ENCODE results near the gene CPVL.

The CPVL gene

DNA sequence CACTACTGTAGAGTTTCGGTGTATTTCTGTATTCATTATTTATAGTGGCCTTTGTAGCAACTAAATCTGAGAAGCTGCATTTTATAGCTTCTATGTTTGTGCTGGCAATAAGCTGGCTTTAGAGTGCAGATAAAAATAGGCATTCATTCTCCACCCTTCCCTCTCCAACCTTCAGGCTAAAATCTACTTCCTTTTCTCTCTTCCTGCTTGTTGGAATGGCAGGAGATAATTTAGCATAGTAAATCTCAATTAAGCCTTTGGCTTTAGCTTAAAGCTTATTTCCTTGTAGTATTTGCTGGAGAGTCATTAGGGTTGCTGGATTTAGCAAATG lies 58.5 kb downstream of the CPVL start:
- peaks cover 15 to 20% of the 10 kb centered on the region in 2 donors for H3K27me3 Mint-ChIP-seq
- no peak overlapping the region for H3K27ac Mint-ChIP-seq
- DNase-seq (no peak), ATAC-seq (replicated peaks) (no peak)
- no peaks in the 10 kb centered on the region for H3K36me3 Mint-ChIP-seq (ENCODE audit: insufficient read depth)
- no peak overlapping the region for H3K4me3 Mint-ChIP-seq
- H3K4me1 Mint-ChIP-seq (ENCODE audit: low read depth in 2 of 2) = peaks cover 7 to 13% of the 10 kb centered on the region in 2 donors
- no peaks in the 10 kb centered on the region for H3K9me3 Mint-ChIP-seq

DNA sequence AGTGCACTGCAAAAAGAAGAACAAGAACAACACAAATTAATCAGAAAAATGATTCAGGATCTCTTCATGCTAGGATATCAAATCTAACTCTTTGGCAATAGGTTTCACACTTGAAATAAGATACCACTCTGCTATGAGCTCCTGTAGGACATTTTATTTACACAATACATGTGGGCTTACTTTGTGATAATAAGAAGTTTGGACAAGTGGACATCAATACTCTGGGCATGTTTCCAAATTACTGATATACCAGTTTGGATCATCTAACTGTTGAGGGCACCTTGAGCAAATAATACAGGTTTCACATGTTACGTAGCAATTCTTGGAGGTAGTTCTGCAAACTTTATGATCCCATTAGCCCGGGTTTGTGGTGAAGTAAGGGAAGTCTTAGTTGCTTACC lies 59.8 kb downstream of the CPVL start:
- ATAC-seq (replicated peaks) = no peak
- peaks cover 7 to 11% of the 10 kb centered on the region in 2 donors for H3K4me1 Mint-ChIP-seq (ENCODE audit: low read depth in 2 of 2)
- H3K4me3 Mint-ChIP-seq = no peak overlapping the region
- H3K9me3 Mint-ChIP-seq = no peaks in the 10 kb centered on the region
- DNase-seq = no peak
- H3K36me3 Mint-ChIP-seq (ENCODE audit: insufficient read depth) = no peaks in the 10 kb centered on the region
- H3K27ac Mint-ChIP-seq = no peak overlapping the region
- peaks cover 13 to 17% of the 10 kb centered on the region in 2 donors for H3K27me3 Mint-ChIP-seq

DNA sequence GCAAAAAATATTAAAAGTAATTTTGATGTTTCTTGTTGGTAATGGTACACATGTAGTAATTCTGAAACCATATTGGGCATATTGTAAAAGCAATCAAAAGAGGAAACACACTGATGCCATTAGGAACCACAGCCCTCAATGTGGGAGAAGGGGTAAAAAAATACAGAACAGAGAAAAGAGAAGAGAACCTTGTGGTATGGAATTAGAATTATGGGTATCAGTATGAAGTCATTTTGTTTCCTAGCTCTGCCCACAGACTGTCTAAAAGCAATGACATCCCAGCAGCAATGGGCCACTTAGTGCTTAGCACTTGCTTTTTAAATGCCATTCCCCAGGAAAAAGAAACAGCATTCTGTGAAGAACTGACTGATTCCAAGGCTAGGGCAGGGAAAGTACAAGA lies 61.5 kb downstream of the CPVL start:
- Mint-ChIP-seq H3K36me3 (ENCODE audit: insufficient read depth) (no peaks in the 10 kb centered on the region), H3K9me3 (no peaks in the 10 kb centered on the region), H3K4me3 (no peak overlapping the region), H3K27ac (no peak overlapping the region), H3K4me1 (ENCODE audit: low read depth in 2 of 2) (no peaks in the 10 kb centered on the region), H3K27me3 (peaks cover 4 to 8% of the 10 kb centered on the region in 2 donors)
- ATAC-seq (replicated peaks) (no peak), DNase-seq (no peak)

- no peaks in the 10 kb centered on the region for H3K36me3 Mint-ChIP-seq (ENCODE audit: insufficient read depth)
- no peak for ATAC-seq (replicated peaks)
- H3K27me3 Mint-ChIP-seq = peaks cover 11 to 27% of the 10 kb centered on the region in 2 donors
- DNase-seq = no peak
- H3K4me1 Mint-ChIP-seq (ENCODE audit: low read depth in 2 of 2) = no peaks in the 10 kb centered on the region
- no peak overlapping the region for H3K4me3 Mint-ChIP-seq
- H3K9me3 Mint-ChIP-seq = no peaks in the 10 kb centered on the region
- H3K27ac Mint-ChIP-seq = no peak overlapping the region
These were observed 65.5 kb downstream of the CPVL start for GRCh38 chr7:29080803-29081202.

DNA sequence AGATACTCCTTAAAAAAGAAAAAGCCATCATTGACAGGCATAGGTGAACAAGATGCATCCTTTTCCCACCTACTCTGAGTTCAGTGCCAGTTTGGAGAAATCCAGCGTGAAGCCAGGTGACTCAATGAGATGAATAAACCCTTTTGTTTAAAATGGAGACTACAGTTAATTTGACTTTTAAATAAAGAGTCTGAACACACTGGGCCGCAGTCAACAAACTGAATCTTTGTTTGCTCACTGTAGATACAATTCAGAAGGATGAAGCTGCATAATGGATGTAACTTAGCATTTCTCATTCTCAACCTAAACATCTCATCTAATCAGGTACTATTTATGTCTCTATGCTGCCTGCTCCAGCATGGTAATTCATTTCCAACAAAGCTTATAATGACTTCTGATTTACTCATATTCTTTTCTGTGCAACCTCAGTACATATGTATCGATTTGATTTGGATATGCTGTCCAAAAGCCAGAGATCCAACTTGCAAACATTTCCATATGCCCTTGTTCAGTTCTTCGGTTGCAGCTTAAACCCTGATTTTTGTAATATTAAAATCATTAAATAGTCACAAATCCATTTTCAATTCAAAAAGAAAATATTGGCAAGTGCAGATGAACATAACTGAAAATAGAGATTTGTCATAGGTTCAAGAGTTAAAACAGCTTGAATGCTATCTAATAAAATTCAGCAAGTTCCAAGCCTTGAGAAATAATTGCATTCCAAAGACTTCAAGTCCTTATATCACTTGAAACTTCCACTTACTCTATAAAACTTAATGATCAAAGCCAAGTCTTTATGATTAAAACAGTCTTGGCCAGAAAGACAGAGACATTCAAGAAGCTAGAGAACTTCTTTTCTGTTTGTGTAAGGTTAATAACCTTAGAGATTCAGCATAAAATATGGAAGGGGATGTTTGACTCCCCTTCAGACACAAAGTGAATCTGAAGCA lies 67.8 kb downstream of the CPVL start:
- no peaks in the 10 kb centered on the region for H3K9me3 Mint-ChIP-seq
- no peak overlapping the region for H3K27ac Mint-ChIP-seq
- no peak for DNase-seq
- H3K4me3 Mint-ChIP-seq = no peak overlapping the region
- peaks cover 14 to 41% of the 10 kb centered on the region in 2 donors for H3K27me3 Mint-ChIP-seq
- ATAC-seq (replicated peaks) = no peak
- no peaks in the 10 kb centered on the region for H3K36me3 Mint-ChIP-seq (ENCODE audit: insufficient read depth)
- no peaks in the 10 kb centered on the region for H3K4me1 Mint-ChIP-seq (ENCODE audit: low read depth in 2 of 2)

GRCh38 chr7:29077854-29078253 lies 68.5 kb downstream of the CPVL start:
- no peak for ATAC-seq (replicated peaks)
- Mint-ChIP-seq H3K27me3 (peaks cover 22 to 45% of the 10 kb centered on the region in 2 donors), H3K36me3 (ENCODE audit: insufficient read depth) (no peaks in the 10 kb centered on the region), H3K4me3 (no peak overlapping the region), H3K4me1 (ENCODE audit: low read depth in 2 of 2) (no peaks in the 10 kb centered on the region), H3K9me3 (no peaks in the 10 kb centered on the region), H3K27ac (no peak overlapping the region)
- no peak for DNase-seq

GRCh38 chr7:29077176-29077575 lies 69.2 kb downstream of the CPVL start:
- Mint-ChIP-seq H3K4me1 (ENCODE audit: low read depth in 2 of 2) (no peaks in the 10 kb centered on the region), H3K27me3 (peaks cover 22 to 45% of the 10 kb centered on the region in 2 donors), H3K27ac (no peak overlapping the region), H3K4me3 (no peak overlapping the region), H3K9me3 (no peaks in the 10 kb centered on the region), H3K36me3 (ENCODE audit: insufficient read depth) (no peaks in the 10 kb centered on the region)
- DNase-seq (no peak), ATAC-seq (replicated peaks) (no peak)

GRCh38 chr7:29076631-29077030 lies 69.7 kb downstream of the CPVL start:
- DNase-seq = no peak
- no peaks in the 10 kb centered on the region for H3K4me1 Mint-ChIP-seq (ENCODE audit: low read depth in 2 of 2)
- peaks cover 22 to 45% of the 10 kb centered on the region in 2 donors for H3K27me3 Mint-ChIP-seq
- no peak for ATAC-seq (replicated peaks)
- no peak overlapping the region for H3K4me3 Mint-ChIP-seq
- no peaks in the 10 kb centered on the region for H3K9me3 Mint-ChIP-seq
- H3K36me3 Mint-ChIP-seq (ENCODE audit: insufficient read depth) = no peaks in the 10 kb centered on the region
- no peak overlapping the region for H3K27ac Mint-ChIP-seq

GRCh38 chr7:29075606-29076005 lies 70.7 kb downstream of the CPVL start:
- no peaks in the 10 kb centered on the region for H3K36me3 Mint-ChIP-seq (ENCODE audit: insufficient read depth)
- no peak overlapping the region for H3K4me3 Mint-ChIP-seq
- DNase-seq = no peak
- no peak overlapping the region for H3K27ac Mint-ChIP-seq
- peaks cover 22 to 45% of the 10 kb centered on the region in 2 donors for H3K27me3 Mint-ChIP-seq
- H3K9me3 Mint-ChIP-seq = no peaks in the 10 kb centered on the region
- no peak for ATAC-seq (replicated peaks)
- no peaks in the 10 kb centered on the region for H3K4me1 Mint-ChIP-seq (ENCODE audit: low read depth in 2 of 2)

- Mint-ChIP-seq H3K27me3 (peaks cover 11 to 21% of the 10 kb centered on the region in 2 donors), H3K4me3 (no peak overlapping the region), H3K27ac (no peak overlapping the region), H3K36me3 (ENCODE audit: insufficient read depth) (no peaks in the 10 kb centered on the region), H3K9me3 (no peaks in the 10 kb centered on the region), H3K4me1 (ENCODE audit: low read depth in 2 of 2) (no peaks in the 10 kb centered on the region)
- DNase-seq (no peak), ATAC-seq (replicated peaks) (no peak)
These were observed 75.0 kb downstream of the CPVL start for GRCh38 chr7:29071203-29071874.

DNA sequence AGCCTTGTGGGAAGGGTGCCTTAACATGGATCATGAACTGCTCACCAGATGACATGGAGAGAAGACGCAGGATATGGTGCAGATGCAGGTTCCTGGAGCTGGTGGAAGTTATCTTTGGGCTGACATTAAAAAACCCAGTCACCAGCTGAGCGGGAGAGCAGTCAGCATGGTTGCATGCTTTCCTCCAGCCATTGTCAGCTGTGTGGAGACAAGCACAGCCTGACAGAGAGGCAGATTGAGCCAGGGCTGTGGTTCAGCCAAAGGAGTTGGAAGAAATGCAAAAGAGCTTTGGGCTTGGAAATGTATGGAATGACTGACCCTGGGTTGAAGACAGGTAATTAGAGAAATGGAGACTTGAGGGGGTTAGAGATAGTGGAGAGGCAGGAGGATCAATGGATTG lies 79.7 kb downstream of the CPVL start:
- Mint-ChIP-seq H3K9me3 (no peaks in the 10 kb centered on the region), H3K36me3 (ENCODE audit: insufficient read depth) (no peaks in the 10 kb centered on the region), H3K4me3 (no peak overlapping the region), H3K27me3 (peaks cover 11 to 13% of the 10 kb centered on the region in 2 donors), H3K27ac (no peak overlapping the region), H3K4me1 (ENCODE audit: low read depth in 2 of 2) (no peaks in the 10 kb centered on the region)
- DNase-seq (no peak), ATAC-seq (replicated peaks) (no peak)

DNA sequence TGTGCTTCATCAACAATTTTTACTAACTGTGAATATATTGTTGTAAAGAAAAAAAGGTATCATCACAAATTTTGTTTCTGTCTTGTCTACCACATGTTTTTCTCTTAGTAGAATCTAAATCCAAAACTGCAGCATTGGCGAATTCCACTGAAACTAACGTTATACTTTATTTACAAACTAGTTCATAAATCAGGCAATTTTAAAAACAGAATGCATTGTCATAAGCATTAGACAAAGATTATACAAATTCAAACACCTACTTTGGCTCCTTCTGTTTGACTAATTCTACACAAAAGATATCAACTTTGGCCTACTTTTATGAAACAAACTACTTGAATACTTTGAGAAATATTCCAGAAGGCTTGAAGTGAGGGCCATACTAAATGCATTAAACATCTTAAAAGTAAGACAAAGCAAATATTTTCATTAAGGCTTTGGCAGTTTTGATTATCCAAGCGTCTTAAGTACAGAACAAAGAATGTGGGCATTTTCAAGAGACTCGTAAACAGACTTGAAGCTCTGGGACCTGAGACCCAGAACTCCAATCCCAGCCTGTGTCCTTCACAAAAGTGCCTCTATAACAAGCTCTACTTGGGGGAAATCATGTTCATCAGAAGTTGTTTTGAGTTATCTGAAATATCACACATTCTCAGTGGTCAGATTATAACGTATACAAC lies 81.0 kb downstream of the CPVL start:
- DNase-seq (no peak), ATAC-seq (replicated peaks) (no peak)
- no peaks in the 10 kb centered on the region for H3K36me3 Mint-ChIP-seq (ENCODE audit: insufficient read depth)
- H3K9me3 Mint-ChIP-seq = no peaks in the 10 kb centered on the region
- H3K27ac Mint-ChIP-seq = no peak overlapping the region
- no peak overlapping the region for H3K4me3 Mint-ChIP-seq
- no peaks in the 10 kb centered on the region for H3K4me1 Mint-ChIP-seq (ENCODE audit: low read depth in 2 of 2)
- peaks cover 18 to 26% of the 10 kb centered on the region in 2 donors for H3K27me3 Mint-ChIP-seq

GRCh38 chr7:29063872-29064271 lies 82.5 kb downstream of the CPVL start:
- H3K4me1 Mint-ChIP-seq (ENCODE audit: low read depth in 2 of 2) = no peaks in the 10 kb centered on the region
- peaks cover 3 to 4% of the 10 kb centered on the region in 2 donors for H3K9me3 Mint-ChIP-seq
- no peaks in the 10 kb centered on the region for H3K36me3 Mint-ChIP-seq (ENCODE audit: insufficient read depth)
- DNase-seq (no peak), ATAC-seq (replicated peaks) (no peak)
- peaks cover 30 to 36% of the 10 kb centered on the region in 2 donors for H3K27me3 Mint-ChIP-seq
- no peak overlapping the region for H3K4me3 Mint-ChIP-seq
- no peak overlapping the region for H3K27ac Mint-ChIP-seq

All from effector memory CD8-positive, alpha-beta T cell (primary cell).